Muscle layer of colon (tissue), 2 donors: Measurements from ENCODE around the gene KCNMB4.

Experiments used
- H3K27ac ChIP-seq: one replicate; pipeline ENCODE4 v1.7.0; 2013; ENCODE audit warnings: low read depth, mild to moderate bottlenecking, low read length, moderate library complexity
- H3K27me3 ChIP-seq, 2 donors: one replicate each; pipeline ENCODE4 v1.7.0; 2013; ENCODE audit warnings: low read length in 2 of 2, mild to moderate bottlenecking in 2 of 2; ENCODE audit not compliant: insufficient read depth in 2 of 2, control insufficient read depth in 1 of 2
- H3K36me3 ChIP-seq: one replicate; pipeline ENCODE4 v1.7.0; 2013; ENCODE audit warnings: mild to moderate bottlenecking, low read length; ENCODE audit not compliant: insufficient read depth
- H3K4me1 ChIP-seq: one replicate; pipeline ENCODE4 v1.7.0; 2013; ENCODE audit warnings: mild to moderate bottlenecking, low read length; ENCODE audit not compliant: insufficient read depth
- H3K4me3 ChIP-seq, 2 donors: one replicate each; pipeline ENCODE4 v1.7.0; 2013; ENCODE audit warnings: low read length in 2 of 2, low read depth in 1 of 2, mild to moderate bottlenecking in 1 of 2, moderate library complexity in 1 of 2
- H3K9ac ChIP-seq: one replicate; pipeline ENCODE4 v1.7.0; 2013; ENCODE audit warnings: low read length
- H3K9me3 ChIP-seq: one replicate; pipeline ENCODE4 v1.7.0; 2013; ENCODE audit warnings: mild to moderate bottlenecking, low read length
- donor health status: abdominal sarcoma.
- donor health status: Adenocarcinoma of cecum.

Gene KCNMB4

DNA sequence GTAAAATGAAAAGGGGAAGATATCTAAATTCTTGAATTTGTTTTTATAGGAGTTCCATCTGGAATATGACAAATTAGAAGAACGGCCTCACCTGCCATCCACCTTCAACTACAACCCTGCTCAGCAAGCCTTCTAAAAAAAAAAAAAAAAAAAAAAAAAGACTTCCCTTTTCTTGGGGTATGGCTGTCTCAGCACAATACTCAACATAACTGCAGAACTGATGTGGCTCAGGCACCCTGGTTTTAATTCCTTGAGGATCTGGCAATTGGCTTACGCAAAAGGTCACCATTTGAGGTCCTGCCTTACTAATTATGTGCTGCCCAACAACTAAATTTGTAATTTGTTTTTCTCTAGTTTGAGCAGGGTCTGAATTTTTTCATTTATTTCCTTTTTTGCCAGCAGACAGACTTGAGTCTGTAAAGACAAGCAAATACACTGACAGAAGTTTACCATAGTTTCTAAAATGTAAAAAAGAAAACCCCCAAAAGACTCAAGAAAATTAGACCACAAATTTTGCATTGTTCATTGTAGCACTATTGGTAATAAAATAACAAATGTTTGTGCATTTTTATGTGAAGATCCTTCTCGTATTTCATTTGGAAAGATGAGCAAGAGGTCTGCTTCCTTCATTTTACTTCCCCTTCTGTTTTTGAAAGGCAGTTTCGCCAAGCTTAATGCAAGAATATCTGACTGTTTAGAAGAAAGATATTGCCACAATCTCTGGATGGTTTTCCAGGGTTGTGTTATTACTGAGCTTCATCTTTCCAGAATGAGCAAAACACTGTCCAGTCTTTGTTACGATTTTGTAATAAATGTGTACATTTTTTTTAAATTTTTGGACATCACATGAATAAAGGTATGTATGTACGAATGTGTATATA lies 12.1 kb upstream of the KCNMB4 start:
- peaks cover 3% of the 10 kb centered on the region for H3K36me3 ChIP-seq
- no peak overlapping the region for H3K27ac ChIP-seq
- H3K9ac ChIP-seq: no peak overlapping the region
- H3K9me3 ChIP-seq: no peaks in the 10 kb centered on the region
- no peaks in the 10 kb centered on the region for H3K4me1 ChIP-seq
- no peaks in the 10 kb centered on the region for H3K27me3 ChIP-seq
- H3K4me3 ChIP-seq: no peak overlapping the region

DNA sequence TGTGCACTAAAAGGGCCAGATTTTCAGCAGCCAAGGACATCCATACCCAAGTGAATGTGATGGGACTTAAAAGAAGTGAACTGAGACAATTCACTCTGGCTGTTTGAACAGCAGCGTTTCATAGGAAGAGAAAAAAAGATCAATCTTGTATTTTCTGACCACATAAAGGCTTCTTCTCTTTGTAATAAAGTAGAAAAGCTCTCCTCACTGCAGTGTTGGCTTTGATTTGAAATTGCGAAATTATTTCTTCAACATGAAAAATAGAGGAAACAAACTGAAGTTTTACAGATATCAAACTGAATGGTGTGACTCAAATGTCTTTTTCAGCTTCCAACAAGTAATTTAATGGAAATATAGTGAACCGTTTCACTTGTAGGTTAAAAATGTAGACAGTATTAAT lies 11.3 kb upstream of the KCNMB4 start:
- Histone ChIP-seq H3K9me3 (no peaks in the 10 kb centered on the region), H3K27ac (no peak overlapping the region)

DNA sequence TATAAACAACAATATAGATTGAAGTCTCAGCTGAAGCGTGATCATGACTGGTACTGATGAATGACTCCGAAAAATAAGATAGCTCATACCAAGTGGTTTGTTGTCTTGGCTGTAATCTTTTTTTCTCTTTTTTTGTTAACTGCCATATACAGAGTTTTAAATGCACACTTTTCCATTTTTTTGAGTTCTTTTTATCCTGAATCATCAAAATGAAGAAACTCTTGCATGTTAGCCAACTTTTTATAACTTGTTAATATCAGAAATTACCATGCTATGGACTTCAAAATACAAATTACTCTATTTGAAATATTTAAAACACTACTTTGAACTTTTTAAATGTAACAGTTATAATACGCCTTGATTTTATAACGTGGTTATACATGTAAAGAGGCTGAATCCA lies 10.1 kb upstream of the KCNMB4 start:
- Histone ChIP-seq H3K9ac (no peak overlapping the region), H3K27ac (no peak overlapping the region), H3K27me3 (no peaks in the 10 kb centered on the region), H3K4me1 (no peaks in the 10 kb centered on the region), H3K4me3 (no peak overlapping the region), H3K9me3 (no peaks in the 10 kb centered on the region), H3K36me3 (peaks cover 3% of the 10 kb centered on the region)

More for the DNA sequence above, 11.3 kb upstream of the KCNMB4 start:
- no peaks in the 10 kb centered on the region for H3K27me3 ChIP-seq
- H3K4me3 ChIP-seq: no peak overlapping the region
- H3K36me3 ChIP-seq: peaks cover 3% of the 10 kb centered on the region
- H3K4me1 ChIP-seq: no peaks in the 10 kb centered on the region
- no peak overlapping the region for H3K9ac ChIP-seq

DNA sequence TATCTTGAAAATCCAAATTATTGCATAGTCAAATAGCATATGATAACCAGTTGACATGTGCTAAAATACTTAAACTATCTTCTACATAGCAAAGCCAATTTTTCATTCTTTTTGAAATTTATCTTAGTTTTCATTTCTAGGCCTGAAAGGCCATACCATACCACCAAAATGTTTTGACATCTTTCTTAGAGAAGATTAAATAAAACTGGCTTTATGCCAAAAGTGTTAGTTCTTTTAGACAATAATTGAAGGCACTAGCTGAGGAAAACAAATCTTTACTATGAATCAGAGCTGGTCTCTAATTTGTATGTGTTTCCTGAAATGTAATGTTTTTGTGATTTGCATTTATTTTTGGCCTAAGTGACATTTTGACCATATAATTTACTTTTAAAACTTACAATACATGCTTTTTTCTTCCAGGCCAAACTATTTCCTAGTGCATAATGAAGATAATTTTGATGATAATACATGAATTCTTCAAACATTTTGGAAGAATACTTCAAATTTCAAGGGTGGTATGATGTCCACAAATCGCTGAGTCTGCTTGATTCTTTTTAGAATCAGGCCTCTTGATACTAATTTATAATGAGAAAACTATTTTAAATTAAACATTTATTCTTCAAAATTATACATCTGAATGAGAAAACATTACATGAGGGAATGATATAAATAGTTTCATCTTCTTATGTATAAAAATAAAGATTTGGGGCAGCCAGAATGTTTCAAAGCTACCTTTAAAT lies 6.5 kb upstream of the KCNMB4 start:
- Histone ChIP-seq H3K36me3 (peaks cover 1% of the 10 kb centered on the region), H3K9ac (no peak overlapping the region), H3K27ac (no peak overlapping the region), H3K4me1 (no peaks in the 10 kb centered on the region), H3K4me3 (no peak overlapping the region), H3K27me3 (peaks cover under 1 to 3% of the 10 kb centered on the region in 2 donors), H3K9me3 (no peaks in the 10 kb centered on the region)

DNA sequence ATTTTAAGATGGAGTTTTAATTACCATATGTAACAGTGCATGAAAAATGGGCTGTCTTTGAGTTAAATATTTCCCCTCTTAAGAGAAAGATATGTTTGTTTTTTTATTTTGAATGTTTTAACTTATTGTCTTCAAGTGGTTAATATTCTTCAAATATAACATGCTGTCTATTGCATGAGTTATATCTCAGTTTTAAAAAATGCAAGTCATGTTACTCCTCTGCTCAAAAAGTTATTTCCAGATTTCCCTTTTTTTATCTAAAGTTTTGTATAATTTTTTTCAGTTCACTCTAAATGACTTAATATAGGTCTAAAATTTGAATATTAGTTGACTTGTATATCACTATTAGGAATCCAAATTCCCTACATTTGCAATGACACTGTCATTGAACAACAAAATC lies 5.9 kb upstream of the KCNMB4 start:
- no peaks in the 10 kb centered on the region for H3K9me3 ChIP-seq
- H3K36me3 ChIP-seq: no peaks in the 10 kb centered on the region
- H3K4me1 ChIP-seq: peaks cover 3% of the 10 kb centered on the region
- no peak overlapping the region for H3K27ac ChIP-seq
- H3K9ac ChIP-seq: no peak overlapping the region
- no peak overlapping the region for H3K4me3 ChIP-seq
- H3K27me3 ChIP-seq: peaks cover 7 to 9% of the 10 kb centered on the region in 2 donors

DNA sequence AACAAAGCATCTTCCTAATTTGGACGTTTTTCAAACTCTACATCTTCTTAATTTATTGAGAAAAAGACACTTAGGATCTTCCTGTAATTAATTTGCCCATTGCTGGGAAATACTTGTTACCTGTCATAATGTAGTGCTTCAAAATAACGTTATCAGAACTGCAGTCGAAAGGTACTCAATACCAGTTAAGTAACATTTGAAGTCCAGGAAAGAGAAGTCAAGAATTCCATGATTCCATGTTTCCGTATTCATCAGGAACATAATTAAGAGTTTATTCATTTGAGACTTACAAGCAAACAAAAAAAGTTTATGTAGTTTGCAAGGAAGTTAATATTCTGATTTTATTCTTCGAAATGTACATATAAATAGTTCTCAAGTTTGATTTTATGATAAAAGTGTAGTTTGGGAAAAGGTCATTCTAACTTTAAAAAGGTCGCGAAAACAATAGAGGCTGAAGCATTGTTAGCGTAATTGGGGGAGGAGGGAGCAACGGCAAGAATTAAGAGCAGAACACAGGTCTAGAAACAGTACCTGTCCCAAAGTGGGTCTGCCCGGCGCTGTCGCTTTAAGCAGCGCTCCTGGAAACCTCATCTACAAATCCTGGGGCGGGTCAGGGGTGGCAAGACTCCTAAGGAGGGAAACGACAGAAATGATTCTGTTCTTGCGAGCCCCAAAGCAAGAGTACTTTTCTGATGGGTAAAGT lies 1.2 kb upstream of the KCNMB4 start:
- H3K4me3 ChIP-seq: peak overlapping the region; percentile 33 to 56
- no peak overlapping the region for H3K9ac ChIP-seq
- H3K9me3 ChIP-seq: no peaks in the 10 kb centered on the region
- H3K4me1 ChIP-seq: peaks cover 7% of the 10 kb centered on the region
- no peaks in the 10 kb centered on the region for H3K36me3 ChIP-seq
- peaks cover 9 to 24% of the 10 kb centered on the region in 2 donors for H3K27me3 ChIP-seq
- no peak overlapping the region for H3K27ac ChIP-seq

DNA sequence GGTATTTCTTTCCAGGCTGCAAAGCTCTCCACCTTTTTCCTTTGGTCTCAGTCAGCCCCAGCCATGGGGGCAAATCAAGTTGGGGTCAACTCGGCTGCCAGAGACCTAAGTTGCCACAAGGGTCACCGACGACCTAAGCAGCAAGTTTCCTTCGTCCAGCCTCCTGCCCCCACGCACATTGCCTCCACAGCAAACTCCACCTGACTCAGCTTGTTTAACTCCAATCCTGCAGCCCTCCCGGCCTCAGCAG lies 767 bp upstream of the KCNMB4 start:
- Histone ChIP-seq H3K27me3 (peaks cover 9 to 24% of the 10 kb centered on the region in 2 donors), H3K9ac (no peak overlapping the region), H3K4me1 (peaks cover 7% of the 10 kb centered on the region), H3K4me3 (peak overlapping the region; percentile 33 to 56), H3K36me3 (no peaks in the 10 kb centered on the region), H3K9me3 (no peaks in the 10 kb centered on the region), H3K27ac (no peak overlapping the region)

DNA sequence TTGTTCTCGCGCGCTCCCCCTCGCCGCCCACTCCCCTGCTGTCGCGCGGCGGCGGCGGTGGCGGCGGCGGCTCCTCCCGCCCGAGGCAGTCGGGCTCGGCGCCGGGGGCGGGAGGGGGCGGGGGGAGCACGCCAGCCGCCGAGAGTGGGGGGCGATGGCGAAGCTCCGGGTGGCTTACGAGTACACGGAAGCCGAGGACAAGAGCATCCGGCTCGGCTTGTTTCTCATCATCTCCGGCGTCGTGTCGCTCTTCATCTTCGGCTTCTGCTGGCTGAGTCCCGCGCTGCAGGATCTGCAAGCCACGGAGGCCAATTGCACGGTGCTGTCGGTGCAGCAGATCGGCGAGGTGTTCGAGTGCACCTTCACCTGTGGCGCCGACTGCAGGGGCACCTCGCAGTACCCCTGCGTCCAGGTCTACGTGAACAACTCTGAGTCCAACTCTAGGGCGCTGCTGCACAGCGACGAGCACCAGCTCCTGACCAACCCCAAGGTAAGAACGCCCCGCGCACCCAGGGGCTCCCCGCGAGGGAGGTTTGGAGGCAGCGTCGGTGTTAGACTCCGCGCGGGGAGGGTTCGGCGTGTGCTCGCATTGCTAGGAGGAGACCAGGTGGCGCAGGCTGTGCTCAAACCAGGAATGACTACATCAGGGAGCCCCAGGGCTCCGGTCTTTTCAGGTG lies 629 bp downstream of the KCNMB4 start:
- Histone ChIP-seq H3K4me1 (peaks cover 7% of the 10 kb centered on the region), H3K4me3 (peak overlapping the region; percentile 31 to 72), H3K9me3 (no peaks in the 10 kb centered on the region), H3K9ac (no peak overlapping the region), H3K27me3 (peaks cover 9 to 24% of the 10 kb centered on the region in 2 donors), H3K27ac (no peak overlapping the region), H3K36me3 (no peaks in the 10 kb centered on the region)

DNA sequence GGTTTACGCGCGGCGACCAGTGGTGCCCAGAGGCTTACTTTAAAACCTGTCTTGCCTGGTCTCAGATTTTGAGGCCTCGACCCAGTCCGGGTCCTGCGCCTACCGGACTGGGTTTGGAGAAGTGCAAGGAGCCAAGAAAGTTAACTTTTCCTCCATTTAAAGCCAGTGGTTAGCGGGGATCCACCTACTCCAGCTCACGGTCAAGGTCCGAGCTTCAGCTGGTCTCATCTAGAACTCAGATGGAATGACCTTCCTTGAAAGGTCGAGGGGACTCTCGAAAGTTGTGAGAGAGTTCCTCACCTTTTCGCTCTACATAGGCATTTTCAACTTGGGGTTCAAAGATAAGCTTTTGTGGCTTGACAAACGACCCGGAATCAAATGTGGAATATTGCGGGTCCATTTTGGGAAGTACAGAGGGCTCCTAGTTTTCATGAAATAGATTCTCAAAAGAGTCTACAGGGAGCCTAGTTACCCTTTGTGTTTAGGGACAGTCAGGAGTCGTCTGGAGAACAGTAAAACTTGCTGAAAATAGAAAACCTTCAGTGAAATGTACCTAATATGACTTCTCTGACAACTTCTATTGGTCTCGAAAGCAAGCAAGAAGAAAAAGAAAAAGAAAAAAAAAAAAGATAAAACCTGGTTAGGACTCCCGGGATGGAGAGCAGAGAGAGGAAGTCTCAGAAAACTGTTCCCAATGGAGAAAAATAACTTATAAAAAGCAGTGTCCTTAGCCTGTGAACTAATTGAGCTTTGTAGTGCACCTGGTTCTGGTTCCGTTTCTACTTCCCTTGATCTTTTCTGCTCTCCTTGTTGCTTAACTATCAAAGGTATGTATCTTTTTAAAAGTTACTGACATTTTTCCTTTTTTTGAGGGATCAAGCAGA lies 1.4 kb downstream of the KCNMB4 start:
- H3K4me1 ChIP-seq: peaks cover 7% of the 10 kb centered on the region
- H3K4me3 ChIP-seq: peak overlapping the region; percentile 31 to 72
- H3K27me3 ChIP-seq: peaks cover 9 to 24% of the 10 kb centered on the region in 2 donors
- H3K9me3 ChIP-seq: no peaks in the 10 kb centered on the region
- H3K36me3 ChIP-seq: no peaks in the 10 kb centered on the region
- no peak overlapping the region for H3K9ac ChIP-seq
- H3K27ac ChIP-seq: no peak overlapping the region

DNA sequence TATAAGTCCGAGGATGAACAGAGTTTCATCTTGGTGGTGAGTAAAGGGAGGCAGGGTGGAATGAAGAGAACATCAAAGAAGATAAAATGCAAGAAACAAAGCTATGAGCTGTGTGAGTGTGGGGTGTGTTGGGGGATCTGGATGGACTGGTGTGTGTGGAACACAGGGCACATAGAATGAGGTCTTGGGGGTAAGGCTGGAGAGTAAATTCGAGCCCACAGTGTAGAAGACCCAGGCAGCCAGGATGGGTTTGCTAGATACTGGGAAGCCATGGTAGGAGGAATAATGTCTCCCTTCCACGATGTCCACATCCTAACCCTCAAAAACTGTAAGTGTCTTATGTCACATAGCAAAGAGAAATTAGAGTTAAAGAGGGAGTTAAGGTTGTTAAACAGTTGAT lies 6.8 kb downstream of the KCNMB4 start:
- no peak overlapping the region for H3K4me3 ChIP-seq
- H3K36me3 ChIP-seq: no peaks in the 10 kb centered on the region
- H3K9me3 ChIP-seq: no peaks in the 10 kb centered on the region
- H3K27me3 ChIP-seq: no peaks in the 10 kb centered on the region
- no peak overlapping the region for H3K9ac ChIP-seq
- H3K4me1 ChIP-seq: no peaks in the 10 kb centered on the region
- H3K27ac ChIP-seq: no peak overlapping the region
